K562 (cell line): ENCODE results near the gene HPGDS. TPM values are rescaled to one million over a fixed set of nuclear protein-coding genes. Genes with fewer than 3 reads are reported as not detected.

Source experiments
- ATAC-seq: fragments of 200-7000 bp; cut with Tn5 transposase; 3 replicates; pipeline ENCODE4 v1.9.1; 2020; ENCODE audit warnings: moderate library complexity
- BruUV-seq: library from RNA; stranded (reverse); fragments of 400-500 nt; replicated peaks from 2 replicates; lab custom pipeline; 2021; lab: Mats Ljungman, UMichigan
- CTCF ChIA-PET: fragments of 300-600 bp; formaldehyde crosslinking; extraction: SDS; loops from one replicate; lab custom pipeline; 2021; ENCODE audit warnings: low intra/inter-chr PET ratio; lab: Yijun Ruan, JAX
- POLR2A ChIA-PET: fragments of 300-600, 350-650 bp; sonication (Branson Sonifier 250); formaldehyde crosslinking; extraction: SDS; loops from one replicate; lab custom pipeline; 2021; ENCODE audit warnings: antibody characterized with exemption, inconsistent platforms; lab: Yijun Ruan, JAX
- DNase-seq, 4 experiments: peaks; one replicate each; pipeline versions ENCODE4 v3.0.0 to v3.0.0-alpha.2; 2011 to 2018; ENCODE audit warnings: low spot score in 3 of 4, mixed read lengths in 3 of 4; ENCODE audit errors: extremely low read depth in 1 of 4
- FAIRE-seq: peaks from 2 replicates; lab custom pipeline; 2011; peaks lifted over from hg19 to GRCh38; lab: Jason Lieb, UNC
- H2AFZ ChIP-seq: 2 replicates; pipeline ENCODE4 v1.6.0; 2011; ENCODE audit warnings: low read depth, low read length, control low read depth, inconsistent platforms
- H3K27ac ChIP-seq: fragments of 200-600 bp; 3 replicates; pipeline ENCODE4 v1.8.0; 2011; ENCODE audit warnings: low read depth, mild to moderate bottlenecking, control low read depth, inconsistent platforms, low read length, moderate library complexity, mixed read lengths; ENCODE audit errors: extremely low read depth
- H3K27me3 ChIP-seq, 2 experiments: fragments of 300-600 bp in 1 of 2; 2 replicates in 1 of 2; 3 replicates in 1 of 2; pipeline versions ENCODE4 v1.6.0 to v1.8.0; 2011; ENCODE audit warnings: inconsistent platforms in 2 of 2, low read length in 2 of 2, mild to moderate bottlenecking in 1 of 2, mixed read lengths in 1 of 2, moderate library complexity in 1 of 2; ENCODE audit not compliant: control insufficient read depth in 2 of 2, insufficient read depth in 2 of 2
- H3K36me3 ChIP-seq: fragments of 300-600 bp; 3 replicates; pipeline ENCODE4 v1.8.0; 2011; ENCODE audit warnings: mild to moderate bottlenecking, low read length, inconsistent platforms; ENCODE audit not compliant: control insufficient read depth, insufficient read depth
- H3K4me1 ChIP-seq, 2 experiments: fragments of 200-600 bp in 1 of 2; replicated peaks in 1 of 2; 2 replicates in 1 of 2; 3 replicates in 1 of 2; pipeline versions ENCODE4 v1.5.1 to v1.8.0; 2011; ENCODE audit warnings: inconsistent platforms in 2 of 2, low read length in 2 of 2, mild to moderate bottlenecking in 1 of 2, mixed read lengths in 1 of 2, moderate library complexity in 1 of 2; ENCODE audit not compliant: control insufficient read depth in 2 of 2, insufficient read depth in 2 of 2
- H3K4me2 ChIP-seq: 2 replicates; pipeline ENCODE4 v1.6.1; 2011; ENCODE audit warnings: low read length, control low read depth, inconsistent platforms, mixed read lengths; ENCODE audit not compliant: insufficient read depth
- H3K4me3 ChIP-seq: fragments of 200-600 bp; sonication (generic), shearing (Covaris generic); 2 replicates; pipeline ENCODE4 v1.5.1; 2016; ENCODE audit warnings: control low read depth, inconsistent platforms
- H3K79me2 ChIP-seq: fragments of 200-600 bp; 3 replicates; pipeline ENCODE4 v1.8.0; 2011; ENCODE audit warnings: low read length, inconsistent platforms; ENCODE audit not compliant: control insufficient read depth, insufficient read depth
- H3K9ac ChIP-seq, 2 experiments: 2 replicates each; pipeline versions ENCODE4 v1.6.0 to v1.6.1; 2011; ENCODE audit warnings: low read depth in 2 of 2, low read length in 2 of 2, control low read depth in 1 of 2, inconsistent platforms in 1 of 2, mild to moderate bottlenecking in 1 of 2, mixed read lengths in 1 of 2; ENCODE audit not compliant: insufficient read depth in 1 of 2
- H3K9me1 ChIP-seq: one replicate; pipeline ENCODE4 v1.6.0; 2011; ENCODE audit warnings: inconsistent platforms, mild to moderate bottlenecking, low read length, moderate library complexity; ENCODE audit not compliant: control insufficient read depth, insufficient read depth
- H3K9me3 ChIP-seq: replicated peaks from 2 replicates; pipeline ENCODE4 v1.5.1; 2011; ENCODE audit warnings: low read depth, low read length, inconsistent platforms; ENCODE audit not compliant: control insufficient read depth, insufficient read depth
- H4K20me1 ChIP-seq: replicated peaks from 2 replicates; pipeline ENCODE4 v1.6.1; 2011; ENCODE audit warnings: low read length, inconsistent platforms, mixed read lengths; ENCODE audit not compliant: control insufficient read depth, insufficient read depth
- GATAD2B ChIP-seq: fragments of 450-650 bp; IDR thresholded peaks from 2 replicates; pipeline ENCODE4 v1.6.1; 2017; ENCODE audit warnings: mild to moderate bottlenecking, borderline replicate concordance
- MITF ChIP-seq: IDR thresholded peaks from 2 replicates; pipeline ENCODE4 v1.6.1; 2014; ENCODE audit warnings: antibody characterized with exemption
- MTF1 ChIP-seq: fragments of 250-450 bp; sonication (Bioruptor Pico); IDR thresholded peaks from 2 replicates; pipeline ENCODE4 v1.9.0; 2021; ENCODE audit warnings: moderate library complexity, mild to moderate bottlenecking, inconsistent platforms, borderline replicate concordance
- RBM39 ChIP-seq: fragments of 200-400 bp; formaldehyde crosslinking; optimal IDR thresholded peaks from 2 replicates; pipeline ENCODE3; 2018; ENCODE audit warnings: low read depth, low read length
- SNAPC5 ChIP-seq: fragments of 250-450 bp; sonication (Bioruptor Pico); IDR thresholded peaks from 2 replicates; pipeline ENCODE4 v1.8.0; 2021; ENCODE audit warnings: moderate library complexity, mild to moderate bottlenecking, inconsistent platforms
- THAP7 ChIP-seq: fragments of 250-450 bp; sonication (Bioruptor Pico); IDR thresholded peaks from 2 replicates; pipeline ENCODE4 v1.5.0; 2021
- ZNF280B ChIP-seq: fragments of 250-450 bp; sonication (Bioruptor Pico); IDR thresholded peaks from 2 replicates; pipeline ENCODE4 v1.5.1; 2021; ENCODE audit warnings: mild to moderate bottlenecking
- WGBS: fragments of 100-300 bp; shearing (Covaris generic); methylation state at CpG from one replicate; pipeline ENCODE4 v1.1.6; 2016; ENCODE audit warnings: low coverage, mixed read lengths; ENCODE audit not compliant: insufficient coverage; ENCODE audit errors: missing lambda C conversion rate; 5-methylcytosine and 5-hydroxymethylcytosine counted together
- in situ Hi-C: fragments of 300-500 bp; cut with MboI; formaldehyde crosslinking; loops from 4 replicates; pipeline ENCODE4 v1.15.0; 2018; ENCODE audit warnings: inconsistent platforms, mixed read lengths
- intact Hi-C: fragments of 100-400 bp; cut with micrococcal nuclease; formaldehyde crosslinking; loops from 2 replicates; pipeline ENCODE4 v1.14.2; 2022
- polyA plus RNA-seq, 8 experiments: library from polyadenylated mRNA; depleted of rRNA in 4 of 8; stranded (reverse) in 5 of 8; unstranded in 3 of 8; fragments of >200 nt; fragmentation: Nextera tagmentation in 2 of 8; fragmentation: Illumina TruSeq in 1 of 8; extraction: Ambion mirVana in 2 of 8; extraction: Trizol in 1 of 8; gene quantifications; 2 replicates each; pipeline versions ENCODE4 v1.2.1 to v1.2.3, GENCODE V29; 2011 to 2014; ENCODE audit warnings: inconsistent platforms in 1 of 8, missing spikeins in 1 of 8
- total RNA-seq, 7 experiments: library from RNA; depleted of rRNA in 6 of 7; stranded (reverse); fragments of >200 nt in 6 of 7; fragmentation: Illumina TruSeq in 2 of 7; extraction: Trizol in 2 of 7; gene quantifications; 2 replicates each; pipeline versions ENCODE4 v1.2.1 to v1.2.3, GENCODE V29; 2011 to 2021; ENCODE audit warnings: low replicate concordance in 1 of 7
- TF ChIP-seq, protein P1 (sequence below): fragments of 450-650 bp; formaldehyde crosslinking; IDR thresholded peaks from 2 replicates; pipeline ENCODE4 v1.4.0; 2020; ENCODE audit warnings: mild to moderate bottlenecking, mixed read lengths
- TF ChIP-seq, protein P2 (sequence below): sonication (generic); formaldehyde crosslinking; IDR thresholded peaks from 2 replicates; pipeline ENCODE4 v1.8.1; 2023; ENCODE audit warnings: mild to moderate bottlenecking, missing genetic modification reagents

The HPGDS gene
- total and polyA plus RNA-seq, 9 of the 15 experiments (the other 6 are each of a cell fraction or from before 2014, with no cell fraction given) = 0.07 to 0.36 (median 0.14) TPM; not detected in 4

GRCh38 chr4:94274912-94275311 lies 67.7 kb downstream of the HPGDS start (continued):
- TF ChIP-seq, protein P1, sequence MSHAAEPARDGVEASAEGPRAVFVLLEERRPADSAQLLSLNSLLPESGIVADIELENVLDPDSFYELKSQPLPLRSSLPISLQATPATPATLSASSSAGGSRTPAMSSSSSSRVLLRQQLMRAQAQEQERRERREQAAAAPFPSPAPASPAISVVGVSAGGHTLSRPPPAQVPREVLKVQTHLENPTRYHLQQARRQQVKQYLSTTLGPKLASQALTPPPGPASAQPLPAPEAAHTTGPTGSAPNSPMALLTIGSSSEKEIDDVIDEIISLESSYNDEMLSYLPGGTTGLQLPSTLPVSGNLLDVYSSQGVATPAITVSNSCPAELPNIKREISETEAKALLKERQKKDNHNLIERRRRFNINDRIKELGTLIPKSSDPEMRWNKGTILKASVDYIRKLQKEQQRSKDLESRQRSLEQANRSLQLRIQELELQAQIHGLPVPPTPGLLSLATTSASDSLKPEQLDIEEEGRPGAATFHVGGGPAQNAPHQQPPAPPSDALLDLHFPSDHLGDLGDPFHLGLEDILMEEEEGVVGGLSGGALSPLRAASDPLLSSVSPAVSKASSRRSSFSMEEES = no peak
- TF ChIP-seq, protein P2, sequence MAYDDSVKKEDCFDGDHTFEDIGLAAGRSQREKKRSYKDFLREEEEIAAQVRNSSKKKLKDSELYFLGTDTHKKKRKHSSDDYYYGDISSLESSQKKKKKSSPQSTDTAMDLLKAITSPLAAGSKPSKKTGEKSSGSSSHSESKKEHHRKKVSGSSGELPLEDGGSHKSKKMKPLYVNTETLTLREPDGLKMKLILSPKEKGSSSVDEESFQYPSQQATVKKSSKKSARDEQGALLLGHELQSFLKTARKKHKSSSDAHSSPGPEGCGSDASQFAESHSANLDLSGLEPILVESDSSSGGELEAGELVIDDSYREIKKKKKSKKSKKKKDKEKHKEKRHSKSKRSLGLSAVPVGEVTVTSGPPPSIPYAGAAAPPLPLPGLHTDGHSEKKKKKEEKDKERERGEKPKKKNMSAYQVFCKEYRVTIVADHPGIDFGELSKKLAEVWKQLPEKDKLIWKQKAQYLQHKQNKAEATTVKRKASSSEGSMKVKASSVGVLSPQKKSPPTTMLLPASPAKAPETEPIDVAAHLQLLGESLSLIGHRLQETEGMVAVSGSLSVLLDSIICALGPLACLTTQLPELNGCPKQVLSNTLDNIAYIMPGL (CRISPR knock-in tag) = no peak
- TF ChIP-seq GATAD2B = no peak

GRCh38 chr4:94271248-94271647 lies 71.4 kb downstream of the HPGDS start:
- H3K27ac ChIP-seq = no peak overlapping the region
- no peak overlapping the region for H3K4me3 ChIP-seq
- no peak overlapping the region for H2AFZ ChIP-seq
- peaks cover 67% of the 10 kb centered on the region for H3K36me3 ChIP-seq
- no peaks in the 10 kb centered on the region for H3K9me1 ChIP-seq
- in situ Hi-C loops = no loop called here
- no peaks in the 10 kb centered on the region for H4K20me1 ChIP-seq
- intact Hi-C loops = no loop called here
- no peaks in the 10 kb centered on the region for H3K79me2 ChIP-seq
- H3K4me2 ChIP-seq = no peak overlapping the region
- DNase-seq = no peak
- POLR2A ChIA-PET = no interaction called here
- CTCF ChIA-PET = no interaction called here
- no peak overlapping the region for H3K9ac ChIP-seq
- H3K4me1 ChIP-seq = no peaks in the 10 kb centered on the region
- no peaks in the 10 kb centered on the region for H3K9me3 ChIP-seq
- WGBS = 93% methylated on average over 1 of the region's 2 CpGs
- TF ChIP-seq SNAPC5 (CRISPR knock-in tag) (no peak), THAP7 (no peak), RBM39 (no peak), MITF (no peak), MTF1 (CRISPR knock-in tag) (no peak), ZNF280B (CRISPR knock-in tag) (no peak)
- no peak for ATAC-seq
- no peak for FAIRE-seq
- BruUV-seq = no TSS peak
- no peaks in the 10 kb centered on the region for H3K27me3 ChIP-seq
